Measurements from ENCODE around the gene TEX53. TPM values are rescaled to one million over a fixed set of nuclear protein-coding genes. Genes with fewer than 3 reads are reported as not detected.

TEX53 gene
- total RNA-seq, 4 donors from 2014 or later = not detected

DNA sequence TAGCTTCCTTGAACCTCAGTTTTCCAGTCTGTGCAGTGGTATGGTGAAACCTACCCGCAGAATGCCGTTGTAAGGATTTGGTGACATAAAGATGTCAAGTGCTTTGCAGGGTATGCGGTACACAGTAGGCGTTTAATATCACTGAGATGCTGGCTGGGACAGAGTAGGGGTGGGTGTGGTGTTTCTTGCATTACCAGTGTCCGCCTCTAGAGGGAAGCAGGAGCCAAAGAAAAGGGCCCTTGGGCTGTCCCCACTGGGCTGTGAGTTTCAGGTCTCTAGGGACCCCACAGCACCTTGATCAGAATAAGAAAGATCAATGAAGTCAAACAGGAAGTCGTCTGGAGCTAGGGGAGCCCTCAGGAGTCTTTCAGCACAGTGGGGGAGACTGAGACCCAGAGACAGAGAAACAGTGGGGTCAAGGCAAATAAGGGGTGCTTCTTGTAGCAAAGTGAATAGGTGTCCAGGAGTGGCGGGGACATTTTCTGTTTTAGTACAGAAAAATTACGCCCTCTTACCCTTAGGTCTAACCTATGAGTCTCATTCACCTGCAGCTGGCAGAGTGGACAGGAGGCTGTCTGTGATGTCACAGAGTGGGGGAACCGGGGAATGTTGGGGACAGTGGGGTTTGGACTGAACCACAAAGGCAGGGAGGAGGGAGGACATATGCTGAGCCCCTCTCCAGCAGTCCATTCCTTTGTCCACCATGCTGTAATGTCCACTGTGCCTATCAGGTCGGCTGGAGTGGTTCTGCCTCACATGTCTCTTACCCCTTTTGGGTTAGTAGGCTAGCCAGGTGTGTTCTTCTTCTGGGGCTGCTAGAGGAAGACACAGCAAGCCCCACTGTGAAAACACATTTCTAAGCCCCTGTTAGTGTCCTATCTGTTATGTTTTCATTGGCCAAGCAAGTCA, 4.7 kb upstream of the TEX53 start:
- no peak overlapping the region for H3K4me3 ChIP-seq
- TF ChIP-seq CTCF (IDR thresholded peaks at IDR 0.05 in 4 of 5, conservative IDR thresholded peaks at IDR 0.05 in 1 of 5) = peak in 4 of 5 experiments; percentile 59 to 68 (median 64)
- no peak for TF ChIP-seq POLR2A (IDR thresholded peaks at IDR 0.05)
- H3K9me3 ChIP-seq = no peaks in the 10 kb centered on the region
- no peaks in the 10 kb centered on the region for H3K36me3 ChIP-seq
- in situ Hi-C loops (cut with MboI; ENCODE audit: low sequenced_read_pairs in 4 of 4) = no loop called here
- H3K27ac ChIP-seq = no peak overlapping the region
- ATAC-seq (peak in 1 of 2 donors; percentile 58), DNase-seq (no peak)
- no peaks in the 10 kb centered on the region for H3K4me1 ChIP-seq
- peaks cover 0 to 9% (median 0%) of the 10 kb centered on the region in 3 donors for H3K27me3 ChIP-seq
- intact Hi-C loops (cut with DNase I; ENCODE audit: low total_unique reads) = loop anchor here (10.0 kb wide), 1 partner anchor 352 kb away; no protein-coding TSS in a partner anchor

- Histone ChIP-seq H3K36me3 (no peaks in the 10 kb centered on the region), H3K4me3 (no peak overlapping the region), H3K4me1 (no peaks in the 10 kb centered on the region), H3K27me3 (no peaks in the 10 kb centered on the region), H3K9me3 (no peaks in the 10 kb centered on the region), H3K27ac (no peak overlapping the region)
- ATAC-seq = no peak
- TF ChIP-seq POLR2A (IDR thresholded peaks at IDR 0.05) = no peak
- no peak for TF ChIP-seq CTCF (IDR thresholded peaks at IDR 0.05 in 4 of 5, conservative IDR thresholded peaks at IDR 0.05 in 1 of 5)
- in situ Hi-C loops (cut with MboI; ENCODE audit: low sequenced_read_pairs in 4 of 4) (loop anchor here in 3 of 4 donors (10.0 kb wide), 3 partner anchors 172 to 252 kb away; no protein-coding TSS in a partner anchor), intact Hi-C loops (cut with DNase I; ENCODE audit: low total_unique reads) (no loop called here)
- no peak for DNase-seq
Observed at GRCh38 chr9:114656301-114656700, 1.3 kb downstream of the TEX53 start.

GRCh38 chr9:114655689-114656088, 1.9 kb downstream of the TEX53 start:
- ATAC-seq (no peak), DNase-seq (no peak)
- H3K4me3 ChIP-seq = no peak overlapping the region
- H3K4me1 ChIP-seq = no peaks in the 10 kb centered on the region
- no peaks in the 10 kb centered on the region for H3K36me3 ChIP-seq
- TF ChIP-seq POLR2A (IDR thresholded peaks at IDR 0.05) = no peak
- intact Hi-C loops (cut with DNase I; ENCODE audit: low total_unique reads) (no loop called here), in situ Hi-C loops (cut with MboI; ENCODE audit: low sequenced_read_pairs in 4 of 4) (loop anchor here in 3 of 4 donors (10.0 kb wide), 3 partner anchors 171 to 251 kb away; no protein-coding TSS in a partner anchor)
- H3K9me3 ChIP-seq = no peaks in the 10 kb centered on the region
- H3K27me3 ChIP-seq = no peaks in the 10 kb centered on the region
- H3K27ac ChIP-seq = no peak overlapping the region

GRCh38 chr9:114653556-114654159, 3.9 kb downstream of the TEX53 start:
- ATAC-seq = peak; percentile 16 to 66
- H3K4me3 ChIP-seq = no peak overlapping the region
- intact Hi-C loops (cut with DNase I; ENCODE audit: low total_unique reads) (loop anchor here (1.0 kb wide), 2 partner anchors 166 to 248 kb away; no protein-coding TSS in a partner anchor), in situ Hi-C loops (cut with MboI; ENCODE audit: low sequenced_read_pairs in 4 of 4) (loop anchor here (5.0 to 10.0 kb wide), 5 partner anchors 169 to 249 kb away; no protein-coding TSS in a partner anchor)
- no peaks in the 10 kb centered on the region for H3K4me1 ChIP-seq
- no peak overlapping the region for H3K27ac ChIP-seq
- H3K27me3 ChIP-seq = no peaks in the 10 kb centered on the region
- peak; percentile 9 to 43 for DNase-seq
- TF ChIP-seq CTCF (IDR thresholded peaks at IDR 0.05 in 4 of 5, conservative IDR thresholded peaks at IDR 0.05 in 1 of 5) = peak; percentile 59 to 81 (median 76)
- no peak for TF ChIP-seq POLR2A (IDR thresholded peaks at IDR 0.05)
- H3K36me3 ChIP-seq = no peaks in the 10 kb centered on the region
- H3K9me3 ChIP-seq = no peaks in the 10 kb centered on the region
